NCI-H1694 treated with DMSO at 0.1 percent for 48 hours (cell line): Measurements from ENCODE around the gene AHCYL2.
A peak's percentile ranks its signal among the peaks of the same experiment; 100 is the strongest.
"Not testable (repeated sequence)": the region's sequence is repeated elsewhere in the genome, so short reads cannot be mapped to it uniquely, and the experiment has no call there.

Source experiments
- DNase-seq: peaks from one replicate; lab custom pipeline; 2025; lab: John Stamatoyannopoulos, UW

The AHCYL2 gene

DNA sequence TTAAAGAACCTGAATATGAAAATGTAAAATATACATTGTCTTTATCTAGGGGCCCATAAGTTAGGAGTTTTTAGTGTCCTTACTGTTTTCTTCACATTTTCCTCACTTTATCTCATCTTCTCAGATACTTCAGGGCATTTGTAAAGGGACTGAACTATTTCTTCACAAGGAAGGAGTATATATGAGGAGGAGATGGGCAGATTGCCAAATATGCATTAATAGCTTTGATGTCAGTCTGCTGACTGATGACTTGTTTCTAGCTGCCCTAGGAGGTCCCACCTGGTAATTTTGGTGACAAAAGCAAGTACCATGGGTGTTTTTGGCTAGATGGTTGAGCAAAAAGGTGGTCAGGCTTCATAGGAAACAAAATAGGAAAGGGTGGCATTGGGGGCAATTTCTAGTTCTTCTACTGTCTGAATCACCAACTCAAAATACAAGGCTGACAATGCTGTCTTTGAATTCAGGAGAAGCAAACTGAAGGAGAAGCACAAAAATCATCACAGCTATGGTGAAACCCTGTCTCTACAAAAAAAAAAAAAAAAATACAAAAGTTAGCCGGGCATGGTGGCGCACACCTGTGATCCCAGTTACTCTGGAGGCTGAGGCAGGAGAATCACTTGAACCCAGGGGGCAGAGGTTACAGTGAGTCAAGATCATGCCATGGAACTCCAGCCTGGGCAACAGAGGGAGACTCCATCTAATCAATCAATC is 199.0 kb downstream of the AHCYL2 start:
- DNase-seq, result no peak

DNA sequence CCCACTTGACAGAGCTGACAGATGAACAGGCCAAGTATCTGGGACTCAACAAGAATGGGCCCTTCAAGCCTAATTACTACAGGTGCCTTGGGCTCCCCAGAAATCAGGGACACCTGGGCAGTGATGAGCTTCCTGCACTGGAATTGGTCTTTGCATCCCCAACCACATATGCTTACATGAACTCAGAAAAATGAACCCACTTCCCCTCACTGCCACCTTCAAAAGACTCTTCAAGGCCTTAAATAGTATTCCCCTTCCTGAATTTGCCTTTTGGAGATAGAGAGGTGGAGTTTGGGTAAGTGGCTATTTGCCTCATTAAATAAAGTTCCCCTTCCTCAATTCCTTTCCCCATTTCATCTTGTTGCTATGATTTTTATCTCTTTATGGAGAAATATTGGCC is 201.7 kb downstream of the AHCYL2 start:
- DNase-seq, result no peak

DNA sequence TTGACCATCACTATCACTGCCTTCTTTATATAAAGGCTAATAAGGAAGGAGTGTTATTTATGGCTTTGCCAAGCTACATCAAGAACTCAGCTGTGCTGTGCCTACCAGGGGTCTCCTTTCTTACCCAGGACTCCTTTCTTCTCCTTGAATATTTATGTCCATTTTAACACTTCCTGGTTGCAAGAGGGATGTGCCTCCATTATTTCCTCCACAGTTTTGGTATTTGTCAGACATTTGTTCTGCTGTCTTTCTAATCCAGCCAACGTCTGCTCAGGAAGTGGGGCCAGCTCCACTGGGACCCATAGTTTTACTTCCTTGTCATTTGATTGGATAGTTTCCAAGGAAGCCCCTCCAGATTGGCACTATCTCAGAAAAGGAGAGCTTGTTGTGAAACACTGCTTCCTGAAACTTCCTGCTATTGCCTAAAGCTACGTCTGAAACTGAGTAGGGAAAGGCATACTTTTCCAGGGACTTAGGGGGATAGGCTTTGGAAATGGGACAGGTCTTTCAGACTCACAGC is 202.8 kb downstream of the AHCYL2 start:
- DNase-seq, result no peak

DNA sequence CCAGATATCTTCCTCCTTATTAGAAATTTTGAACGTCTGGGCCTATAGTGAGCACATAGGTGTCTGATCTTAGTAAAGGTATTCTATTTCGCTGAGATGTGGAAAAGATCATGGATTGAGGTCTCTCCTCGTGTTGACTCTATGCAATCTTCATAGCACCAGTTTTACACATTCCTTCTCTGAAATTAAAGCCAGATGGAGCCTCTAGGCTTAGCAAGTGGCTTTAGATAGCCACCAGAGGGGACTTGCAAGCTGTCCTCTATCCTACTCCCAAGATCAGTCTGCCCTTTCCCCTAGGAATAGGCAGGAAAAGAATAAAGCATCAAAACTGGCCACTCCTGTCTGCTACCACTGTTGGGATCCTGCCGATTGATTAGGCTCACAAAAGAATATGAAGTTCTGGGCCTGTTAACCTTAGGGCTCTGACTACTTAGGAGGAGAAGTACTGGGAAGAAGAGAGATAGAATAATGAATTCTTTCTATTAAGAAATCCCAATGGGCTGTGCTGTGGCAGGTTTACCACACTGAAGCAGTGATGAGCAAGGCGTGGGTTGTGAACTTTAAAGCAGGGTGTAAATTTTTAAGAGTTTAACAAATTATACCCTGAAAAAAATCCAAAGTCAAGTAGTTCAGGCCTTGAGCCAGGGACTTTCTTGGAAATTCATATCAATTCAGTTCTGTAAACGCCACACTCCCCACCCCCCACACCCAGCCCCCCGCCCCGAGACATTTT is 207.2 kb downstream of the AHCYL2 start:
- DNase-seq, result no peak

DNA sequence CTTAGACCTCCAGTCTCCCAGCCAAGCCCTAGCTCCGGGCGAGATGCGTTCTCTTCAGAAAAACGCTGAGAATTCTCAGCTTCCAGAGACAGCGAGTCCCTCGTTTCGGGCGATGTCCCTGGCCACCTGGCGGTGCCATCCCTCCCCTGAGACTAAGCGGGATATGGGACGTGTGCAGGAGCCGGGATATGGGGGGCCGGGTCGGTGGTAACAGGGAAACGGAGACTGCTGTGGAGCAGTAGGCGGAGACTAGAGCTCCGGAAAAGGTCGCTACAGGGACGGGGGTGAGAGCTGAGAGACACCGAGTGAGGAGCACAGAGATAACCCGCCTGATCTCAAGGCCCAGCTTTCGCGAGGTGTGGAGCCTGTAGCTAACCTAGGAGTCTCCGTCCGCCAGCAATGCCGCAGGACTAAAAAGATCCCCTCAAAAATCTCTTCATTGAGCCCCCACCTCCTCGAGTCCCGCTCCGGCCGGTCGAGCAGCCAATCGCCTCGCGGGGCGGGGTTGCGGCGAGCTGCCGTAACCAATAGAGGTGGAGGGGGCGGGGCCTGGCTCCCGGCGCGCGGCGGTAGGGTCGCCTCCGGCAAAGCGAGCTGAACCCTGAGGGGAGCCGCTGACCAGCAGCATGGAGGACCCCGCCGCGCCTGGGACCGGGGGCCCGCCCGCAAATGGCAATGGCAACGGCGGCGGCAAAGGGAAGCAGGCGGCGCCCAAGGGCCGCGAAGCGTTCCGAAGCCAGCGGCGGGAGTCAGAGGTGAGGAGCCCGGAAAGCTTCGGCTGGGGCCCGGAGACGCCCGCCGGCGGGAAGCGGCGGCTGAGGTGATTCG is 209.2 kb downstream of the AHCYL2 start, which contains the start of gene STRIP2:
TSS of gene STRIP2 (plus strand) at position 586 of the 828 bp plus-strand sequence. CDS start at position 627, 41 bp downstream.
- peak; percentile 73 for DNase-seq

DNA sequence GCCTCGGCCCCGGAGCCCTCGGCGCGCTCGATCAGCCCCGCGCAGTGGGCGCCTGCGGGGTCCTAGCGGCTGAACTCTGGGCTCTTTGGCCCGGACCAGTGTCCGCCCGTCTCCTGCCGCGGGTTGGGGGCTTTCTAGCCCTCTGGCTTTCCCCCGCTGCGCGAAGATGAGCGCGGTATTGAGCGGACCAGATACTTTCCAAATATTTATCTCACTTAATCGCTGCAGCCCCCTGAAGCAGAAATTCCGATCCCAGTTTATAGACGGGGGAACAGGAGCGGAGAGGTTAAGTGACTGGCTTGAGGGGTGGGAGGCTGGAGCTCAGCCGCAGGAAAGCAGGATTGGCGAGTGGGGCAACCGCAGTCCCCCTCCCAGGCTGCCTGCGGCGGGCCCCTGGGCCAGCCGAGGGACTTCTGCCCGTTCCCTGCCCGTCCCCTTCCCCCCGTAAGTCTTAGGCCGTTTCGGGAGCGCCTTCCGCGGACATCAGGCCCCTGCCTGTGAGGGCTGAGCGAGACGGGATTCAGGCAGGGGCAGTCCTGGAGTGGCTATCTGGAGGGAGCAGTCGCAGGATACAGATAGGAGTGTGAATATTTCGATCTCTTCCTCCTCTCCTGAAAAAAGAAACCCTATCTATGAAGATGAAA is 210.0 kb downstream of the AHCYL2 start:
- no peak for DNase-seq

DNA sequence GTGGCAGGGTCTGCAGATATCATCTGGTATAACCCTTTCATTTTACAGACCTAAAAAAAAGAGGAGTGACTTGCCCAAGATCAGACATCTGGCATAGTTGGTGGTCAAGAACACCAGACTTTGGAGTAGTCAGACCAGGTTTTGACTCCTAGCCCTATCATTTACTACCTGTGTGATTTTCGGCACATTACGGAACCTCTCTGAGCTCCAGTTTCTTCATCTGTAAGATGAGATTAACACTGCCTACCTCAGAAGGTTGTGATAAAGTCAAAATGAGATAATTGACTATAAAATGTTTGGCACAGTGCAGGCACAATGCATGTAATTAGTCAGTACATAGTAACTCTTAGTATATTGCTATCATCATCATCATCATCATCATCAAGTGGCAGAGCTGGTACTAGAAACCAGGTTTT is 210.6 kb downstream of the AHCYL2 start:
- no peak for DNase-seq

DNA sequence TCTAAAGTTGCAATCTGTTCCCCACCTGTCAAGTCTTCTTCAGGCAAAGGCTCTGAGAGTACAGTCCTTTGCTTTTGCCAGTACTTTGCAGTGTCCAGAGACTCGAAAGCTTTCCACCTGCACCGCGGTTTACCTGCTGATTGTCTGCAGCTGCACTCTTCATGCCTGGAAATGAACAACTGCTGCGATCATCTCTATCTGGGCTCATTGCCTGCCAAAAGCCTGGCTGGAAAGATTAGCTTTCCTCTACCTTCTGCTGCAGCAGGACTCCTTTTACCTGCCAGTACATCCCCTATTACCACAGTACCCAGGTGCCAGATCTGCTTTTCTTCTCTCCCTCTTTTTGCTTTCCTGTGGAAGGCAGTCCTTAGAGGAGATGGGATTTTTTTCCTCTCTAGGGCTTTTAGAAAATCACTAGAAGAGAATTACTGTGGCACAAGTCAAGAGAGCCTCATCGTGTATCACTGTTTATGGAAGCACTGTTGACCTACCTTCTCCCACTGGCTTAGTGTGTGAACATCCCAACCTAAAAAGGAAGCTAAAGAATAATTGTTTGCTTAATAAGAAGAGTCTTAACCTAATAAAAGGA is 211.6 kb downstream of the AHCYL2 start:
- no peak for DNase-seq

DNA sequence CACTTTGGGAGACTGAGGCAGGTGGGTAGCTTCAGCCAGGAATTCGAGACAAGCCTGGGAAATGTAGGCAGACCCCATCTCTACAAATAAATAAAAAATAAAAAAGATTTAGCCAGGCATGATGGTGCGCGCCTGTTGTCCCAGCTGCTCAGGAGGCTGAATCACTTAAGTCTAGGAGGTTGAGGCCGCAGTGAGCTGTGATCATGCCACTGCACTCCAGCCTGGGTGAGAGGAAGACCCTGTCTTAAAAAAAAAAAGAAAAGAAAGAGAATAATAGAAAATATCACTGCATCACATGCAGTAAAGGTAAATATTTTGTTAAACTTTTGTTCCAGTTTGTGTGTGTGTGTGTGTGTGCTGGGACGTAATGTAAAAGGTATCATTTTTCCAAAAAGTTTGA is 212.4 kb downstream of the AHCYL2 start:
- no peak for DNase-seq

DNA sequence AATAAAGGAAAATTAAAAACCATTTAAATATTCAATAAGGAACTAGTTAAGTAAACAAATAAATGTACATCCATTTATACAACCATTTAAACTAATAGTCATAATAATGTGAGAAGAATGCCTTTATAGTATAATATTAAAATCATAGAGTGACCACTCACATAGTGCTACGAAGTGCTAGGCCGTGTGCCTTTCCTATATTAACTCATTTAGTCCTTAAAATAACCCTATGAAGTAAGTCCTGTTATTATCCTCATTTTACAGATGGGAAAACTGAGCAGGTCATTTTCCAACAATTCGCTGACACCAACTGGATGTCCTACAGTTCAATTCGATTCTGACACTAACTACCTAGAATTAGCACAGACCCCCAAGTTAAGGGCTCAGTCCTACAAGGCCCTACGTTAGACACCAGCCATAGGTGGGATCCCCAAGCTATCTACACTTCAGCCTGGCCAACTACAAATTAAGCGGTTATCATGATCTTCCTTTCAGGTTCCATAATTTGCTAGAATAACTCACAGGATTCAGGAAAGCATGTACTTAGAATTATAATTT is 213.5 kb downstream of the AHCYL2 start:
- DNase-seq, result no peak

DNA sequence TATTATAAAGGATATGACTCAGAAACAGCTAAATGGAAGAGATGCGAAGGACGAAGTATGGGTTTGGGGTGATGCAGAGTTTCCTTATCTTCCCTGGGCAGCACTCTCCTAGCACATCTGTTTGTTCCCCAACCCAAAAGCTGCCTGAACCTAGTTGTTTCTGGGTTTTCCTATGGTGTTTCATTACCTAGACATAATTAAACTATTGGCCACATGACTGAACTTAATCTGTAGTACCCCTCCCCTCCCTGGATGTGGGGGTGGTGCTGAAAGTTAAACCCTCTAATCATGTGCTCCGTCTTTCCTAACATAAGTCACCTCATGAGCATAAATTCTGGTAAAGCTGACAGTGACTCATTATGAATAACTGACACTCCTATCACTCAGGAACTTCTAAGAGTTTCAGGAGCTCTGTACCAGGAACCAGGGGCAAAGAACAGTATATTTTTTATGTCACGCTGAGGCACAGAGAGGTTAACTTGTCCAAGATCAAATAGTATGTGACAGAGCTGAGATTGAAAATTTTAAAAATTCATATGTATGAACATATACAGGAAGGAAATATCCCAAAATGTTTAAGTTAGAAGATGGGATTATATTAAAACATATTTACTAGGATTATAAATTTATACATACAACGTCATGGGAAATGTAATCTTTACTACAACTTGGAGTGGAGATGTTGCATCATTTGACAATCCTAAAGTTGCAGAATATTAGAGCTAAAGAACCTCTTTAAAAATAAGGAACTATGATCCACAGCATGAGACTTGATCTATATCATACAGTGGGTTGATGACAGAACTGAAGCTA is 214.2 kb downstream of the AHCYL2 start:
- no peak for DNase-seq

DNA sequence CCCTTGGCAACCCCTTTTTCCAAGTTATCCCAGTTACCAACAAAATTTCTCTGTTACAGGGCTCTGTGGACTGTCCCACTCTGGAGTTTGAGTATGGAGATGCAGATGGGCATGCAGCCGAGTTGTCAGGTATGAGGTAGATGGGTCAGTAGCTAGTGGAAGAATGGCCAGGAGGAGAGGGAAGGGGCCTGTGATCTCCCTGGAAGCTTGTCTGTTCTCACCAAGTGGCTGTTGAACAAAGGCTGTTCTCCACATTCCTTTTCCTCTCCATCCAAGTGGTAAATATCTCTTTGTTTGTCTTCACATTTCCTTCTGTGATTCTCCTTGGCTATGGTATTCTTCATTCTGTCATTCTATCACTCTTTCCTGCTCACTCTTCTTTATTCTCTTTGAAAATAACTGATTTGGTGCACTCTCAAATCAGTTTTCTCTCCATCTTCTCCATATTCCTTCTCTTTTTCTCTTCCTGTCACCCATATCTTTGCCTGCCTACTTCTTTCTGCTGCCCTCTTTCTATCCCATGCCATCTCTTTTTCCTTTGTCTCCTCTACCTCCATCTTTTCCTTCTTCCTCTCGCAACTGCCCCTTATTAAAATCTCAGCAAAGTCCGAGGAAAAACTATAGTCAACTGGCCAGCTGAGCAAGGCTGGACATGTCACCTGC is 215.3 kb downstream of the AHCYL2 start:
- DNase-seq, result no peak

DNA sequence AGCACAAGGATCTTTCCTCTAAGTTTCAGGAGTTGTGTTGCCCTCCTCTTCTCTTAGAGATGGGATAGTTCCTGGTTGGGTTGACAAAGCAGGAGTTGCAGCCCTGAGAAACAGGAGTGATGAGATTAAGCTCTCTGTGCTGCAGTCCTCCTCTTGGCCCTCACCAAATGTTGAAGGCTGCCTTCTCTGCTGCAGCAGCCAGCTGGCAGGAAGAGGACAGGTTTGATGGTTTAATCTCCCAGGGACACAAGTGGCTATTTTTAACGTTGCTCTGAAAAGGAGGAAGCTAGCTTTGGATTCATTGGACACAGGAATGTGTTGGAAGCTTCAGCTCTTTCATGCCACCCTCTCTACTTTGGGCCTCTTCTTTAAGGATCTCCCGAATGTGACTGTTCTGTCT is 218.8 kb downstream of the AHCYL2 start:
- DNase-seq, result no peak

DNA sequence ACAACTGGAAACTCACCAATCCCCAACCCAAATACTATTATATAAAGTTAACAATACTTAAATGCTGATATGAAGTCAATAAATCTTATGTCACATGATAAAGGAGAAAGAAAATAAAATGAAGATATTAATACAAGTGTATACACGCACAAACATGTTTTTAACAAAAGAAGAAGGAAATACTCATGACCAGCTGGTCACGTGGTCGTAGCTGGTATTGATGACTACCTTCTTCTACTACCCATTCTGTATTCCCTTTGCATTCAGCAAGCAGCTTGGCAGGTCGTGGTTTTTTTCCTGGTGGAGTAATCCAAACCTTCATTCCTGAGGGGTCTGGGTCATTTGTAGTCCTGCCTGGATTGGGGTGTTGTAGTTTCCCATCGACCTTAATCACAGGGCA is 219.9 kb downstream of the AHCYL2 start:
- not testable (repeated sequence) for DNase-seq

DNA sequence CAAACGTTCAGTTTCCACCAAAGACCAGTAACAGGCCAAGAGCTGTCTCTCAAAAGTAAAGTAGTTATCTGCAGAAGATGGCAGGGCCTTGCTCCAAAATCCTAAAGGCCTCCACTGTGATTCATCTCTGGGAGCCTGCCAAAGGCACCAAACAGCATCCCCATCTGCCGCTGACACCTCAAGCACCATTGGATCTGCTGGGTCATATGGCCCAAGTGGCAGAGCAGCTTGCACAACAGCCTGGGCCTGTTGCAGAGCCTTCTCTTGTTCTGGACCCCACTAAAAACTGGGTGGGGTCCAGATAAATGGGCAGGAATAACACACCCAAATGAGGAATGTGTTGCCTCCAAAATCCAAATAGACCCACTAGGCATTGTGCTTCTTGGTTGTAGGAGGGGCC is 222.1 kb downstream of the AHCYL2 start:
- DNase-seq, result not testable (repeated sequence)

DNA sequence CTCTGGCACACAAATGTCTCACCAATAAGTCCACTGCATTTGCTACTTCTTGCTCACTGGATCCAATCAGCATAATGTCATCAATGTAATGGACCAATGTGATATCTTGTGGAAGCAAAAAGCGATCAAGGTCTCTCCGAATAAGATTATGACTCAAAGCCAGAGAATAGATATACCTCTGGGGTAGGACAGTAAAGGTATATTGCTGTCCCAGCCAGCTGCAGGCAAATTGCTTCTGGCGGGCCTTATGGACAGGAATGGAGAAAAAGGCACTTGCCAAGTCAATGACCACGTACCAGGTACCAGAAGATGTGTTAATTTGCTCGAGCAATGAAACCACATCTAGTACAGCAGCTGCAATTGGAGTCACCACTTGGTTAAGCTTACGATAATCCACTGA is 222.6 kb downstream of the AHCYL2 start:
- not testable (repeated sequence) for DNase-seq

DNA sequence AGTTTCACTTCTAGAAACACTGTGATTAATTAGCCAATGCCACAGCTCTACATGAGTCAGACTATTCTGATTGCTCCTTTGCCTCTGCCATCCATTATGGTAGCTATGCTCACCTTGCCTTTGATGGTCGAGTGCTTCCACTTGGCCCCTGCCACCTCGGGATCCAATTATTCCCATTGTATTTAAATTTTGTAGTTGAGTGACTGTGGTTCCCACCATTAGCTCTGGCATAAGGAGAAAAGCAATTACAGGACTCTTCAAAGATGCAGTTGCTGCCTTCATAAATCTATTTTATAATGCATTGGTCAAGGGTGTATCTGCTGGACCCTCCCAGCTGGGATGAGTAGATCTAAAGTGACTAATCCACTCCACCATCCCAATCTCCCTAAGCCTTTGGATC is 223.8 kb downstream of the AHCYL2 start:
- DNase-seq, result not testable (repeated sequence)

DNA sequence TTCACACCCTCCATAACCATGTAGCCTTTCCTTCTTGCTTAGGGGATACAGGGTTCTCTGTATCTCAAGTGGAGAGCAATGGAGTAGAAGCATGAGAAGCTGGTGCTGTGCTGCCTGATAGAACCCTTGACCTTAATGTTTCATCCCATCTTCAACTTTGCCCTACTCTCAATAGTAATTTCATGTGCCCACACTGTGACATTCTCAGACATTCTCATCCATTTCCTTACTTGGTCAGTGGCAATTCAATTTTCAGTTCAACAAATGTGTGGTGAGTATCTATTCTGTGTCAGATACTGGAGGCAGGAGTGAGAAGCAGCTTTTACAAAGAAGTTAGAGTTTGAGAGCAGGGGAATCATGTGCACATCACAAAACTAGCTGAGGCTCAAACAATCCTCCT is 225.5 kb downstream of the AHCYL2 start:
- no peak for DNase-seq

DNA sequence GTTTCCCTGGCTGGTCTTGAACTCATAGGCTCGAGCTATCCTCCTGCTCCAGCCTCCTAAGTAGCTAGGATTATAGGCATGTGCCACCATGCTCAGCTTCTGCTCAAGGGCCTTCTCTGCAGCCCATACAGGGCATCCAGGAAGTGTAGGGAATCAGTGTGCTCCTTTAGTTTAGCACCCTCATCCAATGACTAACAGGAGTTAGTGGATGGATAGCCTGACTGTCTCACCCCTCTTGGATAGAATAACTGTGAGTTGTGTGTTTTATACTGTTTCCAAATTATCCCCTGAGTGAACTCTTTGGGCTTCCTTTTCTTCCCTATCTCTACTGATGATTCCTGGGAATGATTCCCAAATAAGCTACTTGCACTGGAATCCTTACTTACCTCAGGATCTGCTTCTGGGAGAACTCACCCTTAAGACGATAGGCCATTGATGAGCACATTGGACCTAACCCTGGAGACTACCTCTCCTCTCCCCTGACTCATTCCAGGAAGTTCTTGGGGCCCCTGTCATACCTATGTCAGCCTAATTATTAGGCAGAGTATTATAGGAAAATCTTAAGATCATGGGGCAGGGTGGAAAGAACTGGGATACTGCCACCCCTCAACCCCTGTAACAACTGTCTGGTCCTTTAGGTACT is 227.9 kb downstream of the AHCYL2 start:
- no peak for DNase-seq
